ENCODE data around the gene NADK. TPM values are rescaled to one million over a fixed set of nuclear protein-coding genes. Genes with fewer than 3 reads are reported as not detected.

Gene NADK
- total RNA-seq, 4 donors from 2014 or later = 115 to 210 (median 162) TPM

GRCh38 chr1:1796466-1796865 is 18.2 kb upstream of the NADK start:
- Histone ChIP-seq H3K9me3 (no peaks in the 10 kb centered on the region), H3K27me3 (no peaks in the 10 kb centered on the region), H3K27ac (no peak overlapping the region), H3K4me3 (no peak overlapping the region), H3K4me1 (no peaks in the 10 kb centered on the region), H3K36me3 (peaks cover 0 to 90% (median 0%) of the 10 kb centered on the region in 3 donors)
- DNase-seq = no peak
- peak in 2 of 6 experiments; percentile 19 to 21 for TF ChIP-seq CTCF (IDR thresholded peaks at IDR 0.05)
- TF ChIP-seq POLR2A (IDR thresholded peaks at IDR 0.05) = no peak

- Histone ChIP-seq H3K9me3 (no peaks in the 10 kb centered on the region), H3K36me3 (peaks cover 0 to 91% (median 0%) of the 10 kb centered on the region in 3 donors), H3K27ac (no peak overlapping the region), H3K4me3 (no peak overlapping the region), H3K4me1 (no peaks in the 10 kb centered on the region), H3K27me3 (no peaks in the 10 kb centered on the region)
- no peak for TF ChIP-seq CTCF (IDR thresholded peaks at IDR 0.05)
- TF ChIP-seq POLR2A (IDR thresholded peaks at IDR 0.05) = no peak
- no peak for DNase-seq
Measured at GRCh38 chr1:1794999-1795398, 16.7 kb upstream of the NADK start.

GRCh38 chr1:1793481-1794244 is 15.4 kb upstream of the NADK start:
- DNase-seq = no peak
- H3K4me3 ChIP-seq = no peak overlapping the region
- H3K27me3 ChIP-seq = no peaks in the 10 kb centered on the region
- H3K4me1 ChIP-seq = no peaks in the 10 kb centered on the region
- H3K9me3 ChIP-seq = no peaks in the 10 kb centered on the region
- peaks cover 0 to 95% (median 0%) of the 10 kb centered on the region in 3 donors for H3K36me3 ChIP-seq
- no peak for TF ChIP-seq POLR2A (IDR thresholded peaks at IDR 0.05)
- no peak for TF ChIP-seq CTCF (IDR thresholded peaks at IDR 0.05)
- no peak overlapping the region for H3K27ac ChIP-seq

GRCh38 chr1:1788646-1789431 is 10.6 kb upstream of the NADK start:
- Histone ChIP-seq H3K27ac (no peak overlapping the region), H3K27me3 (no peaks in the 10 kb centered on the region), H3K9me3 (no peaks in the 10 kb centered on the region), H3K4me3 (no peak overlapping the region), H3K36me3 (peaks cover 0 to 92% (median 0%) of the 10 kb centered on the region in 3 donors), H3K4me1 (no peaks in the 10 kb centered on the region)
- peak in 2 of 3 donors; percentile 64 to 67 for DNase-seq
- TF ChIP-seq POLR2A (IDR thresholded peaks at IDR 0.05) (no peak), CTCF (IDR thresholded peaks at IDR 0.05) (peak in 4 of 6 experiments; percentile 18 to 47 (median 45))

GRCh38 chr1:1788136-1788535 is 9.9 kb upstream of the NADK start:
- Histone ChIP-seq H3K4me3 (no peak overlapping the region), H3K27me3 (no peaks in the 10 kb centered on the region), H3K4me1 (peaks cover 0 to 7% (median 4%) of the 10 kb centered on the region in 4 donors), H3K9me3 (no peaks in the 10 kb centered on the region), H3K36me3 (peaks cover 0 to 87% (median 0%) of the 10 kb centered on the region in 3 donors), H3K27ac (no peak overlapping the region)
- TF ChIP-seq POLR2A (IDR thresholded peaks at IDR 0.05) (no peak), CTCF (IDR thresholded peaks at IDR 0.05) (no peak)
- DNase-seq = no peak
